SJCRH30 (cell line): ENCODE results near the gene EXO5. TPM values are rescaled to one million over a fixed set of nuclear protein-coding genes. Genes with fewer than 3 reads are reported as not detected.

Experiments used
- total RNA-seq: library from RNA; depleted of rRNA; stranded (reverse); fragments of >200 nt; shearing (Covaris generic); gene quantifications from 2 replicates; pipeline ENCODE4 v1.2.3, GENCODE V29; 2014; rRNA removed

EXO5 gene
- total RNA-seq, 1 experiment from 2014 or later: 25.6 TPM

Other genes with a start within 250 kb of the EXO5 start
- gene COL9A2, start 191.5 kb upstream of the EXO5 start, total RNA-seq: 4.8 and 5.2 TPM in 2 replicates
- 15.0 and 16.0 TPM in 2 replicates for gene SMAP2, start 135.0 kb upstream of the EXO5 start, total RNA-seq
- gene ZFP69B, start 58.3 kb upstream of the EXO5 start, total RNA-seq: 6.2 and 8.2 TPM in 2 replicates
- 10.5 and 11.7 TPM in 2 replicates for gene ZFP69, start 31.5 kb upstream of the EXO5 start, total RNA-seq
- gene ZNF684, start 22.9 kb downstream of the EXO5 start, total RNA-seq: 9.6 and 10.5 TPM in 2 replicates
- 10.0 and 12.7 TPM in 2 replicates for gene RIMS3, start 156.9 kb downstream of the EXO5 start, total RNA-seq
- gene NFYC, start 182.9 kb downstream of the EXO5 start, total RNA-seq: 52.8 and 55.6 TPM in 2 replicates